HG02973 (cell line): ENCODE measurements around the gene ZBED2.
A peak's percentile ranks its signal among the peaks of the same experiment; 100 is the strongest.
"Not testable (repeated sequence)": the region's sequence is repeated elsewhere in the genome, so short reads cannot be mapped to it uniquely, and the experiment has no call there.

Experiments used
- ATAC-seq: cut with Tn5 transposase; IDR thresholded peaks from one replicate; pipeline ENCODE4 v1.9.1; 2021; ENCODE audit warnings: moderate library complexity; ENCODE audit not compliant: unreplicated experiment

ZBED2 gene

GRCh38 chr3:111595232-111595631 is at the start of gene ZBED2:
ZBED2 (minus strand) TSS chr3:111595346; CDS start chr3:111594201, 1,145 bp downstream.
- ATAC-seq, result no peak

GRCh38 chr3:111639316-111639715 is 44.2 kb upstream of the ZBED2 start:
- no peak for ATAC-seq

- ATAC-seq, result no peak
These were observed 41.3 kb upstream of the ZBED2 start for GRCh38 chr3:111636366-111636885.

GRCh38 chr3:111635403-111635802 is 40.3 kb upstream of the ZBED2 start:
- no peak for ATAC-seq

- not testable (repeated sequence) for ATAC-seq
These were observed 35.5 kb upstream of the ZBED2 start for GRCh38 chr3:111630638-111631037.

- not testable (repeated sequence) for ATAC-seq
These were observed 33.9 kb upstream of the ZBED2 start for GRCh38 chr3:111629018-111629417.

GRCh38 chr3:111627092-111627491 is 31.9 kb upstream of the ZBED2 start:
- ATAC-seq, result no peak

GRCh38 chr3:111621535-111621934 is 26.4 kb upstream of the ZBED2 start:
- no peak for ATAC-seq

- ATAC-seq, result no peak
These were observed 24.7 kb upstream of the ZBED2 start for GRCh38 chr3:111619833-111620232.

GRCh38 chr3:111618945-111619344 is 23.8 kb upstream of the ZBED2 start:
- ATAC-seq, result no peak

GRCh38 chr3:111617912-111618601 is 22.9 kb upstream of the ZBED2 start:
- no peak for ATAC-seq

GRCh38 chr3:111617406-111617805 is 22.3 kb upstream of the ZBED2 start:
- no peak for ATAC-seq

GRCh38 chr3:111616417-111617105 is 21.4 kb upstream of the ZBED2 start:
- peak; percentile 65 for ATAC-seq

- no peak for ATAC-seq
These were observed 20.7 kb upstream of the ZBED2 start for GRCh38 chr3:111615880-111616279.

GRCh38 chr3:111613294-111613693 is 18.1 kb upstream of the ZBED2 start:
- no peak for ATAC-seq

- ATAC-seq, result peak; percentile 16
These were observed 15.5 kb upstream of the ZBED2 start for GRCh38 chr3:111610612-111611054.

GRCh38 chr3:111610189-111610588 is 15.0 kb upstream of the ZBED2 start:
- ATAC-seq, result peak; percentile 95

GRCh38 chr3:111609700-111610099 is 14.6 kb upstream of the ZBED2 start:
- no peak for ATAC-seq

- ATAC-seq, result no peak
These were observed 13.2 kb upstream of the ZBED2 start for GRCh38 chr3:111608383-111608782.

- ATAC-seq, result no peak
These were observed 12.2 kb upstream of the ZBED2 start for GRCh38 chr3:111607240-111607920.

- ATAC-seq, result no peak
These were observed 10.3 kb upstream of the ZBED2 start for GRCh38 chr3:111605493-111605892.

GRCh38 chr3:111605018-111605417 is 9.9 kb upstream of the ZBED2 start:
- ATAC-seq, result no peak
